22Rv1 (cell line): ENCODE measurements around the gene ZEB2.

Experiments
- H3K27ac ChIP-seq: fragments of 450-650 bp; 2 replicates; pipeline ENCODE4 v1.5.1; 2017
- CTCF ChIP-seq: fragments of 450-650 bp; IDR thresholded peaks from 2 replicates; pipeline ENCODE4 v1.5.1; 2017; ENCODE audit warnings: mild to moderate bottlenecking
- ZFX ChIP-seq: fragments of 450-650 bp; IDR thresholded peaks from 2 replicates; pipeline ENCODE4 v1.6.1; 2017; ENCODE audit warnings: antibody characterized with exemption, borderline replicate concordance

ZEB2 gene

GRCh38 chr2:144455987-144456386 lies 63.9 kb downstream of the ZEB2 start:
- H3K27ac ChIP-seq = no peak overlapping the region

DNA sequence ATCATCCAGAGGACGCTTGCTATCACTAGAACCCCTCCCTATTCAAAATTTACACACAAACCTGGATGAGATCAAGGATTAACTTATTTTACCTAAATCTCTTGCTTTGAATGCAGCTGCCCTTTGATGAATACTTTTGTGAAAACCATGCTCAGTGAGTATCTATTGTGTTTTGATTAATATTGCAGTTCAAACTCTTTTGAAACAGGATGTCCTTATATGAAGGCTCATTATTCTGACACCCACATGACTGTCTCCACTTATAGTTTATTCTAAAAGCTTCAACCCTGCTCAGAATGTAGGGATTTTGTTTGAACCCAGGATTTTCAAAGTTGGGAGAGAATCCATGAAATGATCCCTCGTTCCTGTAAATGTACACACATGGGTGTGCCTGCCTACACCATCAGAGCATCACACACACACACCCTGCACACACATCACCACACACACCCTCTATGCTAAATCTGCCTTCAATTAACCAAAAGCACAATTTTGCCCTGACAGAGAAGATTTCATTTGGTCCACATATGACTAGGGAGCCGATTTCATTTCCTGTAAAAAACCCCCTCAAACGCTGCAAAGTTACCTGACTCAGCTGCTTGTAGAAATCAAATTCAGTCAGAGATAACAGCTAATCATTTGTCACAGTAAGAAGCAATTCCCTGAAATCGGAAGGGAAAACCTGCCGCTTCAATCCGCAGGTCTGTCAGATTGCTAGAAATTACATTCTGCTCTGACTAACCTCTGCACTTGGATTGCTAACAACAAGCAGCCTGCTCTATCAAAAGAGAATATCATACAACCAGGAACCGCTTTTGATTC lies 65.2 kb downstream of the ZEB2 start:
- TF ChIP-seq CTCF (no peak), ZFX (no peak)
- no peak overlapping the region for H3K27ac ChIP-seq

More at GRCh38 chr2:144455987-144456386, 63.9 kb downstream of the ZEB2 start:
- TF ChIP-seq CTCF = no peak
- TF ChIP-seq ZFX = no peak

GRCh38 chr2:144453486-144454158 lies 66.3 kb downstream of the ZEB2 start:
- no peak for TF ChIP-seq ZFX
- TF ChIP-seq CTCF = no peak
- H3K27ac ChIP-seq = no peak overlapping the region

- H3K27ac ChIP-seq = no peak overlapping the region
These were observed 67.0 kb downstream of the ZEB2 start for GRCh38 chr2:144452989-144453336.

GRCh38 chr2:144452169-144452988 lies 67.5 kb downstream of the ZEB2 start:
- TF ChIP-seq ZFX = no peak
- no peak for TF ChIP-seq CTCF
- no peak overlapping the region for H3K27ac ChIP-seq

More at GRCh38 chr2:144452989-144453336, 67.0 kb downstream of the ZEB2 start:
- TF ChIP-seq ZFX (no peak), CTCF (no peak)

DNA sequence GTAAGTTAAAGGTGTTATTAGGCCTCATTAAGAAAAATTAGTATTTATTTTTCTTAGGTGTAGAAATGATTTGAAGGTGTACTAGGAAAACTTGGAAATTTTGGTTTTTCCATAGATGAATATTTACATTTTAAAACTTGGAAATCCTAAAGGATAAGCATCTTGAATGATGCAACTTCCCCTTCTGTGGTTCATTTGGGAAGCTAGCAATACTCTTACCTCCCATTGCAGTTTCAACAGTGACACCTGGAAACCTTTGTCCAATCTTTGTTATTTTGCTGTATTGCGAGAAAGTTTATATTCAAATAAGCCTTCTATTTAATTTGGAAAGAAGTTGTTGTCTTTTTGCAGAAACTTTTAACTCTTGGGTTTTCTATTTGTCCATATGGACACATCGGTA lies 68.5 kb downstream of the ZEB2 start:
- no peak overlapping the region for H3K27ac ChIP-seq
- no peak for TF ChIP-seq ZFX
- TF ChIP-seq CTCF = no peak

DNA sequence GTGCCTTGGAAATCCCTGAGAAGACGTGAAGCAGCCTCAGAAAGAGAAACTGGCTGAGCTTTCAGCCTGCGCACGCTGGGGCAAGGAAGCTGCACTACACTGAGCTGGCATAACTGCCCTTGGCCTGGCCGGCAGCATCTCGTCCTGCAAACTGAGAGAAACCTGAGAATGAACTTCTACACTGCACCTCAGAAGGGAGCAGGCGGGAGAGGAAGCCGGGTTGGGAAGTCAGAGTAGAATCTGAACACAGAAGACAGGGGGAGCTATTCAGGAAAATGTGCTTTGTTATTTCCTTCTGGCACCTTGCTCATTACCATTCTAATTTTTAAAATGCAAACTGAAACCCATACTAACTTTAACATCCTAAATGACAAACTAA lies 70.9 kb downstream of the ZEB2 start:
- no peak overlapping the region for H3K27ac ChIP-seq
- TF ChIP-seq ZFX (no peak), CTCF (peak; percentile 35)
